ENCODE results near the gene WWOX. TPM values are rescaled to one million over a fixed set of nuclear protein-coding genes. Genes with fewer than 3 reads are reported as not detected.

Gene WWOX
- total RNA-seq, 4 donors from 2014 or later = 12.9 to 53.5 (median 25.6) TPM

GRCh38 chr16:79169239-79169638 is 1069.8 kb downstream of the WWOX start:
- H3K27me3 ChIP-seq = no peaks in the 10 kb centered on the region
- WGBS, 2 donors (ENCODE audit: low coverage in 1 of 2) = 81% methylated on average over 2 of the region's 2 CpGs; no CpG with 5 or more reads in 1 of the 2 donors
- ATAC-seq = no peak

GRCh38 chr16:79170555-79171246 is 1071.2 kb downstream of the WWOX start:
- TF ChIP-seq EP300 (IDR thresholded peaks at IDR 0.05) (no peak), POLR2AphosphoS5 (IDR thresholded peaks at IDR 0.05) (peak; percentile 93)
- WGBS, 2 donors (ENCODE audit: low coverage in 1 of 2) = 42 to 44% methylated on average over 7 of the region's 7 CpGs
- Histone ChIP-seq H3K27ac (peak overlapping the region in 2 of 4 donors; percentile 9 to 20), H3K36me3 (no peaks in the 10 kb centered on the region), H3K27me3 (no peaks in the 10 kb centered on the region), H3K4me3 (no peak overlapping the region), H3K4me1 (peaks cover 0 to 26% (median 6%) of the 10 kb centered on the region in 3 donors), H3K9me3 (peaks cover 0 to 9% (median 0%) of the 10 kb centered on the region in 3 donors)
- peak; percentile 77 for ATAC-seq

More at GRCh38 chr16:79169239-79169638, 1069.8 kb downstream of the WWOX start:
- Histone ChIP-seq H3K27ac (no peak overlapping the region), H3K4me3 (no peak overlapping the region), H3K9me3 (peaks cover 0 to 6% (median 0%) of the 10 kb centered on the region in 3 donors), H3K4me1 (peaks cover 0 to 30% (median 6%) of the 10 kb centered on the region in 3 donors), H3K36me3 (no peaks in the 10 kb centered on the region)
- TF ChIP-seq POLR2AphosphoS5 (IDR thresholded peaks at IDR 0.05) (no peak), POLR2A (IDR thresholded peaks at IDR 0.05) (no peak), CTCF (IDR thresholded peaks at IDR 0.05) (no peak), EP300 (IDR thresholded peaks at IDR 0.05) (no peak)

GRCh38 chr16:79171504-79171903 is 1072.0 kb downstream of the WWOX start:
- TF ChIP-seq EP300 (IDR thresholded peaks at IDR 0.05) (no peak), POLR2AphosphoS5 (IDR thresholded peaks at IDR 0.05) (no peak), POLR2A (IDR thresholded peaks at IDR 0.05) (no peak), CTCF (IDR thresholded peaks at IDR 0.05) (no peak)
- Histone ChIP-seq H3K4me1 (peaks cover 0 to 26% (median 6%) of the 10 kb centered on the region in 3 donors), H3K9me3 (peaks cover 0 to 17% (median 0%) of the 10 kb centered on the region in 3 donors), H3K27ac (peak overlapping the region in 1 of 4 donors; percentile 20), H3K36me3 (no peaks in the 10 kb centered on the region), H3K27me3 (no peaks in the 10 kb centered on the region), H3K4me3 (no peak overlapping the region)
- 59 to 71% methylated on average over 4 of the region's 4 CpGs for WGBS, 2 donors (ENCODE audit: low coverage in 1 of 2)
- ATAC-seq = no peak

- H3K27me3 ChIP-seq = no peaks in the 10 kb centered on the region
- peaks cover 0 to 17% (median 0%) of the 10 kb centered on the region in 3 donors for H3K9me3 ChIP-seq
- H3K27ac ChIP-seq = peak overlapping the region in 1 of 4 donors; percentile 20
- H3K36me3 ChIP-seq = no peaks in the 10 kb centered on the region
- H3K4me3 ChIP-seq = no peak overlapping the region
- 76 to 78% methylated on average over 4 to 11 of the region's 15 CpGs for WGBS, 2 donors (ENCODE audit: low coverage in 1 of 2)
- TF ChIP-seq EP300 (IDR thresholded peaks at IDR 0.05) (no peak), POLR2AphosphoS5 (IDR thresholded peaks at IDR 0.05) (no peak), CTCF (IDR thresholded peaks at IDR 0.05) (no peak), POLR2A (IDR thresholded peaks at IDR 0.05) (no peak)
- peaks cover 0 to 26% (median 6%) of the 10 kb centered on the region in 3 donors for H3K4me1 ChIP-seq
- ATAC-seq = no peak
Measured at GRCh38 chr16:79171931-79172705, 1072.7 kb downstream of the WWOX start.

- H3K4me3 ChIP-seq = no peak overlapping the region
- peaks cover 0 to 26% (median 6%) of the 10 kb centered on the region in 3 donors for H3K4me1 ChIP-seq
- no peaks in the 10 kb centered on the region for H3K27me3 ChIP-seq
- H3K27ac ChIP-seq = peak overlapping the region in 1 of 4 donors; percentile 20
- TF ChIP-seq CTCF (IDR thresholded peaks at IDR 0.05) (no peak), POLR2AphosphoS5 (IDR thresholded peaks at IDR 0.05) (no peak), POLR2A (IDR thresholded peaks at IDR 0.05) (no peak), EP300 (IDR thresholded peaks at IDR 0.05) (no peak)
- no peak for ATAC-seq
- H3K36me3 ChIP-seq = no peaks in the 10 kb centered on the region
- WGBS, 2 donors (ENCODE audit: low coverage in 1 of 2) = 100% methylated on average over 1 to 2 of the region's 4 CpGs
- H3K9me3 ChIP-seq = peaks cover 0 to 18% (median 0%) of the 10 kb centered on the region in 3 donors
Measured at GRCh38 chr16:79172976-79173500, 1073.6 kb downstream of the WWOX start.

Data from gastroesophageal sphincter (tissue), 4 donors.